Naive thymus-derived CD4-positive, alpha-beta T cell (primary cell): Measurements from ENCODE around the gene RASSF8. TPM values are rescaled to one million over a fixed set of nuclear protein-coding genes. Genes with fewer than 3 reads are reported as not detected.

ENCODE experiments used
- ATAC-seq: fragments of 150-1000 bp; cut with Tn5 transposase; 2 replicates; pipeline ENCODE4 v1.10.0; 2021; ENCODE audit warnings: mild to moderate bottlenecking, moderate library complexity
- CTCF ChIA-PET: fragments of 350-600 bp; sonication (Branson Sonifier 250); formaldehyde crosslinking; loops from one replicate; lab custom pipeline; 2021; ENCODE audit warnings: antibody characterized with exemption; lab: Charles Lee
- POLR2A ChIA-PET: fragments of 350-600 bp; sonication (Branson Sonifier 250); formaldehyde crosslinking; loops from one replicate; lab custom pipeline; 2021; ENCODE audit warnings: antibody characterized with exemption, inconsistent platforms; lab: Charles Lee
- DNase-seq, 9 donors: peaks; one replicate each; pipeline versions ENCODE4 v3.0.0 to v3.0.0-alpha.2; 2020 to 2022; ENCODE audit warnings: mixed read lengths in 1 of 9
- H3K27ac ChIP-seq: one replicate; pipeline ENCODE4 v1.7.0; 2013; ENCODE audit warnings: mild to moderate bottlenecking, low read depth, low read length, moderate library complexity
- H3K27me3 ChIP-seq, 2 donors: one replicate each; pipeline ENCODE4 v1.7.0; 2013; ENCODE audit warnings: low read length in 2 of 2, mild to moderate bottlenecking in 2 of 2, moderate library complexity in 2 of 2; ENCODE audit not compliant: control insufficient read depth in 2 of 2, insufficient read depth in 2 of 2
- H3K36me3 ChIP-seq, 3 experiments: 1 replicate in 2 of 3; 2 replicates in 1 of 3; pipeline ENCODE4 v1.7.0; 2013; ENCODE audit warnings: low read length in 3 of 3, mild to moderate bottlenecking in 3 of 3, moderate library complexity in 1 of 3; ENCODE audit not compliant: insufficient read depth in 3 of 3, control insufficient read depth in 2 of 3
- H3K4me1 ChIP-seq, 2 donors: one replicate each; pipeline ENCODE4 v1.7.0; 2013; ENCODE audit warnings: low read length in 2 of 2, mild to moderate bottlenecking in 2 of 2, moderate library complexity in 1 of 2; ENCODE audit not compliant: control insufficient read depth in 2 of 2, insufficient read depth in 2 of 2
- H3K4me3 ChIP-seq: 2 replicates; pipeline ENCODE4 v1.7.0; 2013; ENCODE audit warnings: mild to moderate bottlenecking, low read length
- H3K9me3 ChIP-seq, 3 experiments: 1 replicate in 2 of 3; 2 replicates in 1 of 3; pipeline ENCODE4 v1.7.0; 2013; ENCODE audit warnings: low read length in 3 of 3; ENCODE audit not compliant: control insufficient read depth in 2 of 3
- H3K27ac Mint-ChIP-seq, 9 donors: one replicate each; pipeline ENCODE4 v1.8.0; 2020 to 2022; ENCODE audit warnings: mixed read lengths in 9 of 9, mild to moderate bottlenecking in 8 of 9, moderate library complexity in 5 of 9, inconsistent platforms in 2 of 9
- H3K27me3 Mint-ChIP-seq, 5 donors: one replicate each; pipeline ENCODE4 v1.8.0; 2021 to 2022; ENCODE audit warnings: mixed read lengths in 5 of 5, mild to moderate bottlenecking in 1 of 5
- H3K36me3 Mint-ChIP-seq, 5 donors: one replicate each; pipeline ENCODE4 v1.8.0; 2020 to 2022; ENCODE audit warnings: mixed read lengths in 5 of 5, mild to moderate bottlenecking in 3 of 5, inconsistent platforms in 1 of 5
- H3K4me1 Mint-ChIP-seq, 7 donors: one replicate each; pipeline ENCODE4 v1.8.0; 2020 to 2022; ENCODE audit warnings: mixed read lengths in 7 of 7, mild to moderate bottlenecking in 3 of 7, inconsistent platforms in 1 of 7
- H3K4me3 Mint-ChIP-seq, 10 donors: one replicate each; pipeline ENCODE4 v1.8.0; 2020 to 2022; ENCODE audit warnings: mild to moderate bottlenecking in 10 of 10, mixed read lengths in 10 of 10, moderate library complexity in 6 of 10, inconsistent platforms in 2 of 10
- H3K9me3 Mint-ChIP-seq, 11 donors: one replicate each; pipeline ENCODE4 v1.8.0; 2020 to 2022; ENCODE audit warnings: mixed read lengths in 11 of 11, mild to moderate bottlenecking in 4 of 11, inconsistent platforms in 1 of 11, moderate library complexity in 1 of 11
- intact Hi-C, 2 donors: fragments of 100-400 bp; cut with micrococcal nuclease; formaldehyde crosslinking; loops; one replicate each; pipeline ENCODE4 v1.15.1; 2023
- polyA plus RNA-seq, 2 donors: library from polyadenylated mRNA; unstranded; fragments of 300-500 nt; fragmentation: Illumina TruSeq; gene quantifications; one replicate each; pipeline ENCODE4 v1.2.3, GENCODE V29; 2021
- total RNA-seq, 6 experiments: library from RNA in 5 of 6; stranded (reverse) in 5 of 6; gene quantifications; 1 replicate in 5 of 6; 2 replicates in 1 of 6; pipeline ENCODE4 v1.2.3 and lab custom pipeline; 2021 to 2026

RASSF8 gene
- total and polyA plus RNA-seq, 7 experiments from 2014 or later = 0.03 to 0.64 (median 0.18) TPM; not detected in 3

DNA sequence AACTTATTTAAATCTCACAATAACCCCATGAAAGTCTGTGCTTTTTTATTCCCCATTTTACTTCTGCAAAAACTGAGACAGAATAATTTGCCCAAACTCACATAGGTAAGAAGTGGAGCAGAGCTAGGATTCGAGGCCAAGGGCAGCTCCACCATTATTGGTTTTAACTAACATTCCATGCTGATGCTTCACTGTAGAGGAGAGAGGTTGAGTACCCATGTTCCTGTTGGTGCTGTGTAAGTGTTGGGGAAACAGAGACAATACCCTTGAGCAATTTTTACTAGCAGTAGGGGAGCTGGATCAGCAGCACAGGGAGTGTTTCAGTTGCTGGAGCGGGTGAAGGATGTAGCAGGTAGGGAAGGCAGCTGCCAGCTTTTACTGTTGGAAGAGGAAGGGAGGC is 21.1 kb downstream of the RASSF8 start:
- Mint-ChIP-seq H3K27me3 (peaks cover 13 to 34% (median 23%) of the 10 kb centered on the region in 5 donors), H3K9me3 (no peaks in the 10 kb centered on the region), H3K4me3 (no peak overlapping the region), H3K4me1 (peaks cover 0 to 4% (median 0%) of the 10 kb centered on the region in 7 donors), H3K27ac (no peak overlapping the region), H3K36me3 (no peaks in the 10 kb centered on the region)
- intact Hi-C loops = no loop called here
- H3K4me1 ChIP-seq = no peaks in the 10 kb centered on the region
- H3K36me3 ChIP-seq = no peaks in the 10 kb centered on the region
- no peaks in the 10 kb centered on the region for H3K27me3 ChIP-seq
- no peaks in the 10 kb centered on the region for H3K9me3 ChIP-seq
- H3K27ac ChIP-seq = no peak overlapping the region
- H3K4me3 ChIP-seq = no peak overlapping the region
- no peak for DNase-seq
- CTCF ChIA-PET = no interaction called here
- POLR2A ChIA-PET = no interaction called here
- ATAC-seq = no peak

DNA sequence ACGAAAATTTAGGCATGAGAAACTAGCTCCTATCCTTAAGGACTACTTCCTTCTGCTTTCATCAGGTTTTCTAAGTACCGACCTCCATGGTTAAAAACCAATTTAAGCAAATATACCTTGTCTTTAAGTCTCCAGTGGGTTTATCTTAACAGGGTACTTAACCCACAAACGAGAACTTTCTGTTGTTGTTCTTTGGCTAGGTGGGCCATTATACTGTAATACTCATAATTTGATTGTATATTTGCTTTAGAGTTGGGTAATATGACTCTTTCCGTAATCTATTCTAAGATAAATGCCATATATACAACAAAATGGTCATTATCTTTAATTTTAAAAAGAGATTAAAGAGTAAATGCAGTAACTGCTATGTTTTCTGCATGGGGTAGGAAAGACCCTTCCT is 21.6 kb downstream of the RASSF8 start:
- H3K36me3 ChIP-seq = no peaks in the 10 kb centered on the region
- no peak for ATAC-seq
- intact Hi-C loops = no loop called here
- no peak overlapping the region for H3K4me3 ChIP-seq
- Mint-ChIP-seq H3K4me1 (peaks cover 0 to 4% (median 0%) of the 10 kb centered on the region in 7 donors), H3K4me3 (no peak overlapping the region), H3K9me3 (no peaks in the 10 kb centered on the region), H3K36me3 (no peaks in the 10 kb centered on the region), H3K27ac (no peak overlapping the region), H3K27me3 (peaks cover 9 to 30% (median 21%) of the 10 kb centered on the region in 5 donors)
- CTCF ChIA-PET = no interaction called here
- no peak overlapping the region for H3K27ac ChIP-seq
- H3K4me1 ChIP-seq = no peaks in the 10 kb centered on the region
- POLR2A ChIA-PET = no interaction called here
- H3K9me3 ChIP-seq = no peaks in the 10 kb centered on the region
- H3K27me3 ChIP-seq = no peaks in the 10 kb centered on the region
- no peak for DNase-seq

DNA sequence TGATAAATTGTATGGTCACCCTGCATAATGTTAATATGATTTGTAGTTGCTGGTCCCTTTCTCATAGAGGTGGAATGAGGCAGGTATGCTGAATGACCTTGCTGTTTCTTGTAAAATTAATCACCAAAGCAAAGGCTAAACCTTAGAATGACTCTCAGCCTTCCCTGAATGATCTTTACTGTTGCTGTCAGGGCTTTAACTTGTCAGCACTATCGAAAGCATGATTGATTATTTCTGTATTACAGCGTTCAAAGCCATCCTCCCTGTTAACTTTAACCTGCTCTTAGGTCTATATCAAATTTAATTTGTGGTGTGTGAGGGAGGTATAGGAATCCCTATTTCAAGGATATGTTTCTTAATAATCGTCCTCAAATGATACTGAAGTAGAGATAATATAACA is 23.1 kb downstream of the RASSF8 start:
- peaks cover 0 to 4% (median 0%) of the 10 kb centered on the region in 7 donors for H3K4me1 Mint-ChIP-seq
- H3K4me1 ChIP-seq = no peaks in the 10 kb centered on the region
- POLR2A ChIA-PET = no interaction called here

GRCh38 chr12:25982416-25982815 is 23.9 kb downstream of the RASSF8 start:
- peaks cover 6 to 16% (median 16%) of the 10 kb centered on the region in 5 donors for H3K27me3 Mint-ChIP-seq
- ChIA-PET POLR2A (no interaction called here), CTCF (no interaction called here)
- H3K4me1 Mint-ChIP-seq = peaks cover 0 to 4% (median 0%) of the 10 kb centered on the region in 7 donors
- no peaks in the 10 kb centered on the region for H3K27me3 ChIP-seq
- no peak overlapping the region for H3K4me3 Mint-ChIP-seq
- H3K9me3 ChIP-seq = no peaks in the 10 kb centered on the region
- no peaks in the 10 kb centered on the region for H3K36me3 ChIP-seq
- H3K4me3 ChIP-seq = no peak overlapping the region
- no peaks in the 10 kb centered on the region for H3K36me3 Mint-ChIP-seq
- DNase-seq = no peak
- no peaks in the 10 kb centered on the region for H3K9me3 Mint-ChIP-seq
- intact Hi-C loops = no loop called here
- no peak overlapping the region for H3K27ac ChIP-seq
- H3K4me1 ChIP-seq = no peaks in the 10 kb centered on the region
- no peak overlapping the region for H3K27ac Mint-ChIP-seq
- ATAC-seq = no peak

More for the DNA sequence above, 23.1 kb downstream of the RASSF8 start:
- Mint-ChIP-seq H3K9me3 (no peaks in the 10 kb centered on the region), H3K27me3 (peaks cover 6 to 24% (median 16%) of the 10 kb centered on the region in 5 donors), H3K27ac (no peak overlapping the region), H3K36me3 (no peaks in the 10 kb centered on the region), H3K4me3 (no peak overlapping the region)
- no peak overlapping the region for H3K27ac ChIP-seq
- no peak overlapping the region for H3K4me3 ChIP-seq
- H3K9me3 ChIP-seq = no peaks in the 10 kb centered on the region
- H3K27me3 ChIP-seq = no peaks in the 10 kb centered on the region
- CTCF ChIA-PET = interaction anchor here (0.6 kb wide), 1 partner anchor 825 kb away, joined by 5 read pairs; no protein-coding TSS in a partner anchor
- ATAC-seq (no peak), DNase-seq (no peak)
- intact Hi-C loops = no loop called here
- no peaks in the 10 kb centered on the region for H3K36me3 ChIP-seq

- ATAC-seq (no peak), DNase-seq (no peak)
- no peak overlapping the region for H3K4me3 Mint-ChIP-seq
- H3K9me3 Mint-ChIP-seq = no peaks in the 10 kb centered on the region
- Histone ChIP-seq H3K4me3 (no peak overlapping the region), H3K4me1 (no peaks in the 10 kb centered on the region), H3K27ac (no peak overlapping the region), H3K9me3 (no peaks in the 10 kb centered on the region), H3K27me3 (no peaks in the 10 kb centered on the region), H3K36me3 (no peaks in the 10 kb centered on the region)
- ChIA-PET POLR2A (no interaction called here), CTCF (no interaction called here)
- peaks cover 0 to 4% (median 0%) of the 10 kb centered on the region in 7 donors for H3K4me1 Mint-ChIP-seq
- no peaks in the 10 kb centered on the region for H3K36me3 Mint-ChIP-seq
- H3K27ac Mint-ChIP-seq = no peak overlapping the region
- H3K27me3 Mint-ChIP-seq = peaks cover 6 to 14% (median 11%) of the 10 kb centered on the region in 5 donors
- intact Hi-C loops = no loop called here
These were observed 25.1 kb downstream of the RASSF8 start for GRCh38 chr12:25983625-25984024.

- H3K27ac ChIP-seq = no peak overlapping the region
- peaks cover under 1 to 9% (median 8%) of the 10 kb centered on the region in 5 donors for H3K27me3 Mint-ChIP-seq
- H3K9me3 Mint-ChIP-seq = no peaks in the 10 kb centered on the region
- ChIA-PET POLR2A (no interaction called here), CTCF (no interaction called here)
- H3K27me3 ChIP-seq = no peaks in the 10 kb centered on the region
- ATAC-seq (no peak), DNase-seq (no peak)
- H3K36me3 Mint-ChIP-seq = no peaks in the 10 kb centered on the region
- peaks cover 0 to 2% (median 0%) of the 10 kb centered on the region in 3 experiments for H3K9me3 ChIP-seq
- H3K4me3 ChIP-seq = no peak overlapping the region
- no peak overlapping the region for H3K27ac Mint-ChIP-seq
- no peak overlapping the region for H3K4me3 Mint-ChIP-seq
- H3K4me1 ChIP-seq = no peaks in the 10 kb centered on the region
- H3K36me3 ChIP-seq = no peaks in the 10 kb centered on the region
- intact Hi-C loops = no loop called here
- peaks cover 0 to 4% (median 0%) of the 10 kb centered on the region in 7 donors for H3K4me1 Mint-ChIP-seq
These were observed 26.3 kb downstream of the RASSF8 start for GRCh38 chr12:25984759-25985158.
